Measurements from ENCODE around the gene EXTL2.
"Not testable (repeated sequence)": the region's sequence is repeated elsewhere in the genome, so short reads cannot be mapped to it uniquely, and the experiment has no call there.

The EXTL2 gene

DNA sequence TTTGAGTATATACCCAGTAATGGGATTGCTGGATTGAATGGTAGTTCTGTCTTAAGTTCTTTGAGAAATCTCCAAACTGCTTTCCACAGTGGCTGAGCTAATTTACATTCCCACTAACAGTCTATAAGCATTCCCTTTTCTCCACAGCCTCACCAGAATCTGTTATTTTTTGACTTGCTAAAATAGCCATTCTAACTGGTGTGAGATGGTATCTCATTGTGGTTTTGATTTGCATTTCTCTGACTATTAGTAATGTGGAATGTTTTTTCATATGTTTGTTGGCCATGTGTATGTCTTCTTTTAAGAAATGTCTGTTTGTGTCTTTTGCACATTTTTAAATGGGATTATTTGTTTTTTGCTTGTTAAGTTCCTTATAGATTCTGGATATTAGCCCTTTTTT lies 39.5 kb downstream of the EXTL2 start:
- DNase-seq: not testable (repeated sequence)

- DNase-seq: no peak
These were observed 41.7 kb downstream of the EXTL2 start for GRCh38 chr1:100852976-100853375.

DNA sequence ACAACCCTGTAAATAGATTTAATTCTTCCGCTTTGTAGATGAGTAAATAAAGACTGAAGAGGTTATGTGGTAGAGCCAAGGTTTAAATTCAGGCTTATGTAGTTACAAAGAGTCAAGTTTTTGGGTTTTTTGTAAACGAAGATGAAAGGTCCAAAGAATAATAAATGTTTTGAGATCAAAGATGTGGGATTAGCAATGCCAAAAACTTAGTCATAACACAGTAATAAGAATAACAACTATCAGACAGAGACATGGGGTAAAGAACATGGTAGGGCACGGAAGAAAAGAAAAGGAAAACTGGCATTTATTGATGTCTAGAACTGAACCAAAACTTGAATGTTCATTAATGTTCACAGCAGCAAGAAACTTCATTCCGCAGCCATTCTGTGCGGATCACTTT lies 42.9 kb downstream of the EXTL2 start:
- no peak for DNase-seq

DNA sequence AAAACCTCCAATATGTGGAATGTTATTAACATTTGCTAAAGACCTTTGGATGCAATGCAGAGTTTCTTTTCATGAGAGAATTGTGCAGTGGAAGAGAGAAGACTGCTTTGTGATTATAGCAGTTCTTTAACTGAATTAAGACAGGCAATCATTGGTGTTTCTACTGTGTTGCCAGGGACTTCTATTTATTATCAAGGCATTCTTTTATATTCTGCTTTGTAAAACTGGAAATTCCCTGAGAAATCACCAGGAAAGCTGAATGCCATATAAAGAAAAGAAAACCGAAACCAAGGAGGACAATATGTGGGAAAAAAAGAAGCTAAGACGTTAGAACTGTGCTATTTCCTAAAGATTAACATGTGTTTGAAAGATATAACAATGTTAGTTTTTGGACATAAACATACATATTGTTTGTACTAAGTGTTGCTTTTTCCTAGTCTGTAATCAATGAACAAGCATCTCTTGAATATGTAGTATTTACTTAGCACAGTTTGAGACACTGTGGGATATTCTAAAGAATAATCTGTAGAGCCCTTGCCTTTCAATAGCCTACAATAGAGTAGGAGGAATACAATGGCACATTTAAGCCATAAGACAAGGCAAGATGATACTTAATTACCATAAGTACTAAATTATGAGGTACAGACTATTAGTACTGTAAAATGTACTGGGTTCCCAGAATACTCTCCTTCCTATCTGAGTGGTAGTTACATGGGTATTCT lies 47.1 kb downstream of the EXTL2 start:
- no peak for DNase-seq

- DNase-seq: not testable (repeated sequence)
These were observed 51.5 kb downstream of the EXTL2 start for GRCh38 chr1:100843160-100843559.

GRCh38 chr1:100835866-100836842 lies 58.5 kb downstream of the EXTL2 start:
- DNase-seq: no peak

- DNase-seq: no peak
These were observed 59.6 kb downstream of the EXTL2 start for GRCh38 chr1:100834777-100835660.

DNA sequence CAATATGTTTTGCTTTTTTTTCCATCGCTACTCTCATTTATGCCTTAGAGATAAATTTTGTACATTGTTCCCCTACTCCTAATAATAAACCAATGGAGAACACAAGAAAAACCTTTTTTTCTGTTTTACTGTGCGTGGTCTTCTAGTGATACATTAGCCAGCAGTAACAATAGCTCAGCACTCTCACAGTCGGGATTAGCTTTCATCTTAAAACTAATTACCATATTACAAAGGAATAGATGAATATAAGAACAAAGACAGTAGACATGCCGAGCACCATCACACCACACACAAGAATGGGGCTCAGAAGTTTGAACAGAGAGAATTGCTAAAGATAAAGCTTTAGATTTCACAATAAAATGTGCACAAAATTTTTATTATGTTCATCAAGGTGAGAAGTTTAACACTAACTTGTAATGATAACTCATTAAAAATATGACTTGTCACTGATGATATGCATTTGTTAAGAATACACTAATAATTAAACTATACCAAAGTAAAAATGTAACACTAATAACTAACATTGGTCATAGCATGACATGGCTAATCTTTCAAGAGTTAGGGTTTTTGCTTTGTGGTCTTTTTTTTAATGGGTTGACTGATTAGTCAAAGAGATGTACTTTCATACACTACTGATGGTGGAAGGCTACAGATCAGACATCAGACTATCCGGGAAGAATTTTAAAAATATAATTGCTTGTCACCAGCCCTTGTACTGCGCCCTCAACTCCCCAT lies 61.8 kb downstream of the EXTL2 start:
- no peak for DNase-seq

DNA sequence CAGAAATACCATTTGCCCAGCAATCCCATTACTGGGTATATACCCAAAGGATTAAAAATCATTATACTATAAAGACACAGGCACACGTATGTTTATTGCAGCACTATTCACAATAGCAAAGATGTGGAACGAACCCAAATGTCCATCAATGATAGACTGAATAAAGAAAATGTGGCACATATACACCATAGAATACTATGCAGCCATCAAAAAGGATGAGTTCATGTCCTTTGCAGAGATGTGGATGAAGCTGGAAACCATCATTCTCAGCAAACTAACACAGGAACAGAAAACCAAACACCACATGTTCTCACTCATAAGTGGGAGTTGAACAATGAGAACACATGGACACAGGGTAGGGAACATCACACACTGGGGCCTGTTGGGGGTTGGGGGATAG lies 69.0 kb downstream of the EXTL2 start:
- DNase-seq: not testable (repeated sequence)

Measured in central memory CD4-positive, alpha-beta T cell (primary cell).